Right lung (tissue), 5 donors: ENCODE results near the gene FRMD8. TPM values are rescaled to one million over a fixed set of nuclear protein-coding genes. Genes with fewer than 3 reads are reported as not detected.

Experiments used
- DNase-seq, 2 donors: peaks; one replicate each; pipeline ENCODE4 v3.0.0-alpha.2; 2013
- polyA plus RNA-seq, 5 donors: library from polyadenylated mRNA; unstranded; fragments of 120-200 nt; gene quantifications; one replicate each; pipeline versions ENCODE4 v1.2.1 to v1.2.3, GENCODE V29; 2013; ENCODE audit warnings: inconsistent platforms in 1 of 5, low replicate concordance in 1 of 5; ENCODE audit not compliant: insufficient read length in 5 of 5, insufficient read depth in 1 of 5

The FRMD8 gene
- polyA plus RNA-seq, 5 donors: 12.2 to 23.4 (median 17.9) TPM

GRCh38 chr11:65423516-65424204, 37.2 kb downstream of the FRMD8 start:
- DNase-seq: no peak

DNA sequence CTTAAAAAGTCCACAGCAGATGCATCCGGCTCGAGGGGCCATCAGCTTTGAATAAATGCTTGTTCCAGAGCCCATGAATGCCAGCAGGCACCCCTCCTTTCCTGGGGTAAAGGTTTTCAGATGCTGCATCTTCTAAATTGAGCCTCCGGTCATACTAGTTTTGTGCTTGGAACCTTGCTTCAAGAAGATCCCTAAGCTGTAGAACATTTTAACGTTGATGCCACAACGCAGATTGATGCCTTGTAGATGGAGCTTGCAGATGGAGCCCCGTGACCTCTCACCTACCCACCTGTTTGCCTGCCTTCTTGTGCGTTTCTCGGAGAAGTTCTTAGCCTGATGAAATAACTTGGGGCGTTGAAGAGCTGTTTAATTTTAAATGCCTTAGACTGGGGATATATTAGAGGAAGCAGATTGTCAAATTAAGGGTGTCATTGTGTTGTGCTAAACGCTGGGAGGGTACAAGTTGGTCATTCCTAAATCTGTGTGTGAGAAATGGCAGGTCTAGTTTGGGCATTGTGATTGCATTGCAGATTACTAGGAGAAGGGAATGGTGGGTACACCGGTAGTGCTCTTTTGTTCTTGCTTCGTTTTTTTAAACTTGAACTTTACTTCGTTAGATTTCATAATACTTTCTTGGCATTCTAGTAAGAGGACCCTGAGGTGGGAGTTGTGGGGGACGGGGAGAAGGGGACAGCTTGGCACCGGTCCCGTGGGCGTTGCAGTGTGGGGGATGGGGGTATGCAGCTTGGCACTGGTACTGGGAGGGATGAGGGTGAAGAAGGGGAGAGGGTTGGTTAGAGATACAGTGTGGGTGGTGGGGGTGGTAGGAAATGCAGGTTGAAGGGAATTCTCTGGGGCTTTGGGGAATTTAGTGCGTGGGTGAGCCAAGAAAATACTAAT, 38.0 kb downstream of the FRMD8 start:
- DNase-seq: no peak

GRCh38 chr11:65425105-65425970, 38.9 kb downstream of the FRMD8 start:
- no peak for DNase-seq

- no peak for DNase-seq
These were observed 39.8 kb downstream of the FRMD8 start for GRCh38 chr11:65425971-65426838.

DNA sequence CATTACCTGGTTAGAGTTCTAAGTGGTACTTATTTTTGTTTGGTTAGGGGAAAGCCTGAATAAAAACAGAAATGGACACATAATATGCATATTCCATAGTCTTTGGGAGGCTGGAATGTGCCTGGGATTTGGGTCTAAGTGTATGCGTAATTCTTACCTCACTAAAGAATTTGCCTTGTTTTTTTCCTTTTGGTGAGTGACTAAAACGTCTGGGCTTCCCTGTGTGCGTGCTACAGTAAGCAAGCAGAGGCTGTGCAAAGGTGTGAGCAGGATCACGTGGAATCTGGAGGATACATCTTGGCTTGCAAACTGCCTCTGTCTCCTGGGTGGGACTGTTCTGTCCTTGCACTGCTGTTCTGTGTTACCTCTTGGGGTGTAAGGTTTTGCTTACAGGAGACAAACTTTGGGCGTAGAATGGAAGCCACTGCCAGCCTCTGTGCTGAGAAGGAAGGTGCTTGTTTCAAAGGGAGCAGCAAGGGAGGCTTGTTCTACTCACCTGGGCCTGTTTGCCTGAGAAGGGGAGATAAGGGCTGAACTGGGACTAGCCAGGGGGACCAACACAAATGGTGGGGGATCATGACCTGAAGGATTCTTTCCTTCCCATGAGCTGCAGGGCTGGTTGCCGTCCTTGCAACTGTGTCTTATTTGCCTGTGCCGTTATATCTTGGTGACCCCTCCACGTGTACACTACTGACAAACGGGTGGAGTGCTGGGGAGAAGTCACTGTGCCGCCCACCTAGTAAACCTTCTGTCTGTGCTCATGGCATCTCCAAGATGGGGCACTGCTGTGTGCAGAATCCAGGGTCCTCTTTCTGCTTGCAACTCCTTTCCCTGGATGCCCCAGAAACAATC, 40.6 kb downstream of the FRMD8 start:
- no peak for DNase-seq

GRCh38 chr11:65427691-65428577, 41.5 kb downstream of the FRMD8 start:
- DNase-seq: no peak

DNA sequence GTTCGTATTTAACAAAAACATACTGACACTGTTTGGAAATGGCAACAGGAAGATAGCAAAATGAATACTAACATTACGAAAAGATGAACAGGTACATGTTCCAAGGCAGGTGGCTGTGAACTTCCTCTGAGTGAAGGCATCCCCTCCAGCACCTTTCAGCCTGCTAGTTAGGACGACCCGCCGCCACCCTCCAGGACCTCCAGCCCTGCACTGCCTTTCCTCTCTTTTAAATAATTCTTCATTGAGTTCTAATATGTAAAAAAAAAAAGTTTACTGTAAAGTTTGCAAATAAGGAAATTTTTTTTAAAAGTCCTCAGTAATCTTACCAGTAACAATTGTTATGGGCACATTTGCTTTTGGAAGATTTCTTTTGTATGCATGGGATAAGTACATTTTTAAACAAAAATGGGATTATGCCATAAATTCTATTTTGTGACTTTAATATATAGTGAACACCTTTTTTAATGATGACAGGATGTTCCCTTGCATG, 42.2 kb downstream of the FRMD8 start:
- DNase-seq: no peak

- no peak for DNase-seq
These were observed 42.7 kb downstream of the FRMD8 start for GRCh38 chr11:65429068-65429681.

- DNase-seq: no peak
These were observed 43.4 kb downstream of the FRMD8 start for GRCh38 chr11:65429724-65430405.

DNA sequence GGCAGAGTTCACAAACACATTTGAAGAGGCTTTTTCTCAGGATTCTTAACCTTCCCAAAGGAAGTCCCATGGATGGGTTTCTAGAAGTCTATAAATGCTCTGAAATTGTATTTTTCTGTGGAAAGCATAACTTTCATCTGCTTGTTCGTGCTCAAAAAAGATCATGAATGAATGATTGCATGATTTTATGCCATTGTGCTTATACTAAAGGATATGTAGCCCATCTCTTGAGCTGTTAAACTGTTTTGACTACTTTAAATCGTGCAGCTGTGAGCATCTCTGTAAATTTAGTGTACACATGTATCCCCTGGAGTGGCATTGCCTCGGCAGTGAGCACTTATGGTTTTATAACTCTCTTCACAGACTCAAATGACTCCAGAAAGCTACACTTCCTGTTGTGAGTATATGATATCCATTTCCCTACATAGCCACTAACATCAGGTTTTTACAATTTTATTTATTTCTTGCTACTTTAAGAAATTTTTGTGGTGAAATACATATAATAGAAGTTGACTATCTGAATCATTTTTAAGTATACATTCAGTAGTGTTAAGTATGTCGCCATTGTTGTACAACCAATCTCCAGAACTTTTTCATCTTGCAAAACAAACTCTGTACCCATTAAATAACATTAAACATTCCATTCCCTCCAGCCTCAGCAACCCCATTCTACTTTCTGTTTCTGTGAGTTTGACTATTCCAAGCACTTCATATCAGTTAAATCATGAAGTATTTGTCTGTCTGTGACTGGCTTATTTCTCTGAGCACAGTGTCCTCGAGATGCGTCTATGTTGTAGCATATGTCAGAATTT, 44.2 kb downstream of the FRMD8 start:
- DNase-seq: no peak

GRCh38 chr11:65431451-65432099, 45.1 kb downstream of the FRMD8 start:
- DNase-seq: no peak

DNA sequence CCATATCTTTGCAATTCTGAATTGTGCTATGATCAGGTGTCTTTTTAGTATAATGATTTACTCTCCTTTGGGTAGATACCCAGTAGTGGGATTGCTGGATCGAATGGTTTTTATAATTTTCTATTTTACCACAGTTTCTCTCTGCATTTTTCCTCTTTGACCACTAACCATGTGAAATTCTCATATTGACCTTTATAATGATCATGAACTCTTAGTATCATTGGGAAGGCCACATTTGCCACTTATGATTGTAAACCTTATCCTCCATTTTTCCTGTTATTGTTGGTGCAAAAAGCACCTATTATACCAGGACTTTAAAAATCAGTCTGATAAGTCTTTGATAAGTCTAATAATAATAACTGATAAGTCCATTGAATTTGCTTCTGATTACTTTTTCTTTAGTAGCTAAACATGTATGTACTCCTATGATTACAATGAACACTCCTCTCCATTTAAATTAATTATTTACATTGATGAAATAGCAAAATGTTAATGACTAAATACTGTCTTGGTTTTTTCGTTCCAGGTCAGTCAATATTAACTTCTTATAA, 45.7 kb downstream of the FRMD8 start:
- no peak for DNase-seq

DNA sequence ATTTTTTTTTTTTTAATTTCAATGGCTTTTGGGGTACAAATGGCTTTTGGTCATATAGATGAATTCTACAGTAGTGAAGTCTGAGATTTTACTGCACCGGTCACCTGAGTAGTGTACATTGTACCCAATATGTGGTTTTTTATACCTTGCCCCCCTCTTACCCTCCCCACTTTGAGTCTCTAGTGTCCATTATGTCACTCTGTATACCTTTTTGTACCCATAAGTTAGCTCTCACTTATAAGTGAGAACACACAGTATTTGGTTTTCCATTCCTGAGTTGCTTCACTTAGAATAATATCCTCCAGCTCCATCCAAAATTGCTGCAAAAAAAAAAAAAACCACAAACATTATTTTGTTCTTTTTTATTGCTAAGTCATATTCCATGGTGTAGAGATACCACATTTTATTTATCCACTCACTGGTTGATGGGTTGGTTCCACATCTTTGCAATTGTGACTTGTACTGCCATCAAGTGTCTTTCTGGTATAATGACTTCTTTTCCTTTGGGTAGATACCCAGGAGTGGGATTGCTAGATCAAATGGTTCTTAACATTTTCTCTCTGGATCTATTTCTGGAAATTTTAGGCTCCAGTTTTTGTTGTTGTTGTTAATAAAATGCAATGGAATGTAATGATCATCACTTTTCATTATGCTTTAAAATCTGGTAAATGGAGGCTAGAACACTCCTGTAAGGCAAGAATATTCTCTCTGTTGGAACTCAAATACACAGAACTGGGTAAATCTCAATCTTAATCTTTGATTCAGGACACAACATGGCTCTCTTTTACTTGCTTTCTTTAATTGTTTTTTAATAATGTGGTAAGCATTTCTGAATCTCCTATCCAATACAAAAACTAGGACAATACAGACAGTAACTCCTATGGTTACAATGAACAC, 46.5 kb downstream of the FRMD8 start:
- DNase-seq: no peak

DNA sequence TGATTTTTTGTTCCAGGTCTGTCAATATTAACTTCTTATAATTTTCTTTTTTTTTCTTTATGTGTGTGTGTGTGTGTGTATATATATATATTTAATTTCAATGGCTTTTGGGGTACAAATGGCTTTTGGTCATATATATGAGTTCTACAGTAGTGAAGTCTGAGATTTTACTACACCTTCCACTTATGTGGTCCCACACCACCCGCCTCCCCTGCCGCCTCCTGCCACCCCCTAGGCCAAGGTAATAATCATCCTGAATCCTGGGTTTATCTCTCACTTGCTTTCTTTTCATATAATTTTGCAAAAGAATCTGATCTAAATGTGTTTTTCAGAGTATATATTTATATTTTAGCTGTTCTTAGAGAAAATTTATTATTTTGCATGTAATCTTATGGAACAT, 47.2 kb downstream of the FRMD8 start:
- DNase-seq: no peak
